Jurkat, Clone E6-1 (cell line): Measurements from ENCODE around the gene RAN.
"Not testable (repeated sequence)": the region's sequence is repeated elsewhere in the genome, so short reads cannot be mapped to it uniquely, and the experiment has no call there.

Experiments
- DNase-seq: peaks from one replicate; pipeline ENCODE4 v3.0.0-alpha.2; 2011; ENCODE audit warnings: low read depth, low spot score
- H3K4me3 ChIP-seq: 2 replicates; pipeline ENCODE4 v1.5.1; 2011; ENCODE audit warnings: mild to moderate bottlenecking, low read length, control low read depth, moderate library complexity

The RAN gene

DNA sequence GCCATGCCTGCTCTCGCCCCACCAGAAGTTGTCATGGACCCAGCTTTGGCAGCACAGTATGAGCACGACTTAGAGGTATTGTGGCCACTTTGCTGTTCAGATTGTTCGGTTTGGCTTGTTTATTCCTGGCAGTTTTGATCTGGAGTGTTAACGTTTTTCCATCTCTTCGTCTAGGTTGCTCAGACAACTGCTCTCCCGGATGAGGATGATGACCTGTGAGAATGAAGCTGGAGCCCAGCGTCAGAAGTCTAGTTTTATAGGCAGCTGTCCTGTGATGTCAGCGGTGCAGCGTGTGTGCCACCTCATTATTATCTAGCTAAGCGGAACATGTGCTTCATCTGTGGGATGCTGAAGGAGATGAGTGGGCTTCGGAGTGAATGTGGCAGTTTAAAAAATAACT is 3.8 kb downstream of the RAN start:
- H3K4me3 ChIP-seq, DNase-seq: not testable (repeated sequence)

DNA sequence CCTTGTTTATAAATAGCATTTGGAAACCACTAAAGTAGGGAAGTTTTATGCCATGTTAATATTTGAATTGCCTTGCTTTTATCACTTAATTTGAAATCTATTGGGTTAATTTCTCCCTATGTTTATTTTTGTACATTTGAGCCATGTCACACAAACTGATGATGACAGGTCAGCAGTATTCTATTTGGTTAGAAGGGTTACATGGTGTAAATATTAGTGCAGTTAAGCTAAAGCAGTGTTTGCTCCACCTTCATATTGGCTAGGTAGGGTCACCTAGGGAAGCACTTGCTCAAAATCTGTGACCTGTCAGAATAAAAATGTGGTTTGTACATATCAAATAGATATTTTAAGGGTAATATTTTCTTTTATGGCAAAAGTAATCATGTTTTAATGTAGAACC is 4.4 kb downstream of the RAN start:
- H3K4me3 ChIP-seq: no peak overlapping the region
- DNase-seq: no peak

DNA sequence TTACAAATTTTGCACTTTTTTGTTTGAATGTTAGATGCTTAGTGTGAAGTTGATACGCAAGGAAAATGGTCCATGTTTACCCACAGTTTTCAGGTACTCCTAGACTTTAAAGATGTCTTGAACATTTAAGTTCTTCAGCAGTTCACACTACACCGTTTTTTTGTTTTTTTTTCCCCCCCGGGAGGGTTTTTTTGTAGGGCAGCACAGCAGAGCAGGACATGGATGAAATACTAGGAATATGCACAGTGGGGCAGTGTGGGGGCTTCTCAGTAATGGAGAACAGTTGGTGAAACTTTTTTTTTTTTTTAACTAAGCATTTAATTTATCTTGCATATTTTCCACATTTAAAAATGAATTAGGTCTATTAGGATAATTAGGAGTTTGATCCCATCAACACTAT is 4.9 kb downstream of the RAN start:
- H3K4me3 ChIP-seq: no peak overlapping the region
- DNase-seq: no peak

DNA sequence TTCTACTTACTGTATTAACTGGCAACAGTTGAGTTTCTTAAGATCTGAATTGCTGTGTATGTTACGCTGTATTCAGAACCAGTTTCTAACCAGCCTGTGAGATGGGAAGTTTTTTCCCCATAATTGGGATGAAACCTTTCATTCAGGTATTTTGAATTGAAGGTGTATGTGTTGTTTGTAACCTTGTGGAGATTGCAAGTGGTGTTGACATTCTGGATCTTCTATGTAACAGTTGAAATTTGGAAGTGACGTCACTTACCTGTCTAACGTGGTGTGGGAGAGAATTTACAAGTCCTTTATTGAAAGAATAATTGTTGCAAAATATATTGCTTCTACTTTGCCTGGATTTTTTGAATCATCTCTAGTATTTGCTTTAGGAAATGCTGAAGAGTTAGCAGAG is 5.5 kb downstream of the RAN start:
- no peak overlapping the region for H3K4me3 ChIP-seq
- no peak for DNase-seq

DNA sequence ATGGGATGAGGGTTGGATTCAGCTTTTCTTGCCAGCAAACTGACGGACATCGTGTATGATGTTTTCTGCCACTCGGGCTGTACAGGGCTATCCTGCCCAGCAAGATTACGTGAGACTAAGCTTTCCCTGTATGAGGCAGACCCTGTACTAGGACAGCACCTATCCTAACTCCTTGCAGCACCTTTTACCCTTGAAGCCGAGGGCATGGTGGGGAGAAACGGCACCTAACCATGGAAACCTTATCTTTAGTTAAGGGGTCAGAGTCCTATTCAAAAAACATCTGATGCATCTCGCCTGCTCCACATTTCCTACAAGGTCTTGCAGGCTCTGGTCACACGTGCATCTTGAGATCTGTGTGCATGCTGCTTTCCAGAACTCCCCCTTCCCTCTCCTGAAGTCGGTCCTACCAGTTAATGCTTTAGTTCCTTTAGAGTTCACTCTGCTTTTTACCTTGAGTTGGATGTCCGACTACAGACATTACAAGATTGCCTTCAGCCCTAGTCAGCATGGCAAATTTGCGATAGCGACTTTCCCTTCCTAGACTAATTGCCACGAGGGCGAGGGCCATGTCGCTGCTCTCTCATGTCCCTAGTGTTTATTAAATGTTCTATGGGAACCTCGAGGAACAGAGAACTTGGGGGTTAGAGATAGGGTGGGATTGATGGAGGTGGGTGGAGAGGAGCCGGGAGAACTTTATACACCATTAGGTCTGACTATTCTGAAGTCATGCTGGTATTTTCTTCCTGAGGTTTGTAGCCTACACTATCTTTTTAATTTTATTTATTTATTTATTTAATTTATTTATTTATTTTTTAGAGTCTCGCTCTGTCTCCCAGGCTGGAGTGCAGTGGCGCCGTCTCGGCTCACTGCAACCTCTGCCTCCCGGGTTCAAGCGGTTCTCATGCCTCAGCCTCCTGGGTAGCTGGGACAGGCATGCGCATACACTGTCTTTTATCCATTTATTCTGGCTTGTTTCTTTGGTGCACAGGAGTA is 6.6 kb downstream of the RAN start:
- DNase-seq: no peak
- H3K4me3 ChIP-seq: no peak overlapping the region

DNA sequence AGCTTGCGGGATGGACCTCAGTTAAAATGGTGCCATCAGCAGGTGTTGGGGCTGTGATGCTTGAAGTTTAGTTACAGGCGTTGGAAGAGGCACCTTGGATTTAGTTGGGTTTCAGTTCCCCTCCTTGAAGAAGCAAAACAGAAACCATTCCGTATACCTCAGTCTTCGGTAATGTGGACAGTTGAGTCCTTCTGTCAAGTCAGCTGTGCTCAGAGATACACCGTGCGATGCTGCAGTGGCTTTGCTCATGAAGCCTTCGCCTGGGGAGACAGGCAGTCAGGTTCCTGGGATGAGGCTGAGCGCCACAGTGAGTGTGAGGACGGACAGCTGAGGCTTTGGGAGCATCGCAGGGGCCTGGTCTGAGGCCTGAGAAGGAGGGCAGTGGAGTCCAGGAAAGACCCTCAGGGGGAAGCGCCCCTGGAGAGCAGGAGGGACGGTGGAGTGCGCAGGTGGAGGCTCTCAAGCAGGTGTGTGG is 7.4 kb downstream of the RAN start:
- no peak overlapping the region for H3K4me3 ChIP-seq
- no peak for DNase-seq

DNA sequence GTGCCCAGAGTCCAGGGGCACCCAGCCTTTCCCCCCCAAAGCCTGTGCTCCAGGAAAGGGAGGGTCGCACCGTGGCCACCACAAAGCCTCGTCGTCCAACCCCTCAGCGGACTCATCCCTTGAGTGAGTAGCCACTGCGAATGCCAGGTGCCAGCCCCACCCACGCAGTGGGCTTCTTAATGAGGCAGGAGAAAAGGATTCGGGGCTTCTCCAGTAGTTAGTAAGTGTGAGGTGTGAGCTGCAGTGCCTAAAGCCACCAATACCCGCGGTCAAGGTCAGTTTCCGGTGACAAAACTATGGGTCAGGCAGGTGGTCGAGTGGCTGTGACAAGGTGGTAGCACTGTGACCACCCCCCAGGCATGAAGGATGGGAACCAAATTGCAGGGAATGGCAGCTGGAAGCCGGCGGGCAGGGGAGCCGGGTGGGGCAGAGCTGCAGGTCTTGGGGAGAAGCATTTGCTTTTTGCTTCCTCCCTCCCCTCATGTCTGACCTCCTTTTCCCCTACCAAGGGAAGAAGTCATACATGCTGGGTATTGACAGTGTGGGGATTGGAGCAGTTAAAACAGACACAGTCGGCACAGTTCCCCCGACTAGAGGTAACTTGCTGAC is 8.0 kb downstream of the RAN start:
- H3K4me3 ChIP-seq: no peak overlapping the region
- no peak for DNase-seq

DNA sequence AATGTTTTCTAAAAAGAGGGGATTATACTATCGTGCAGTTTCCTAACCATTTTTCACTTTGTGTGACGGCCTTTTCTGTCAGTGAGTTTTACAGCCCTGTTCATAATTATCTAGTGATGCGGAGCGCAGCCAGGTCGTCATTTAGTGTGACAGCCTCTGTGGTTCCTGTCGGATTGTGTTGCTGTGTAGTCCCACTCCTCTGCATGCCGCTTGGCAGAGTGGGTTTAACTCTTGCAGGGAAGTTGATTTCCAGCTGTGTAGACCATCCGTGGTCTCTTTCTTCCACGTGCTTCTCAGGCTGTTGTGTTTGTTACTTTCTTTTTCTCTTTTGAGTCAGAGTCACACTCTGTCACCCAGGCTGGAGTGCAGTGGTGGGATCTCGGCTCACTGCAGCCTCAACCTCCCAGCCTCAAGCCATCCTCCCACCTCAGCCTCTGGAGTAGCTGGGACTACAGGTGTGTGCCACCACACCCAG is 8.6 kb downstream of the RAN start:
- no peak overlapping the region for H3K4me3 ChIP-seq

DNA sequence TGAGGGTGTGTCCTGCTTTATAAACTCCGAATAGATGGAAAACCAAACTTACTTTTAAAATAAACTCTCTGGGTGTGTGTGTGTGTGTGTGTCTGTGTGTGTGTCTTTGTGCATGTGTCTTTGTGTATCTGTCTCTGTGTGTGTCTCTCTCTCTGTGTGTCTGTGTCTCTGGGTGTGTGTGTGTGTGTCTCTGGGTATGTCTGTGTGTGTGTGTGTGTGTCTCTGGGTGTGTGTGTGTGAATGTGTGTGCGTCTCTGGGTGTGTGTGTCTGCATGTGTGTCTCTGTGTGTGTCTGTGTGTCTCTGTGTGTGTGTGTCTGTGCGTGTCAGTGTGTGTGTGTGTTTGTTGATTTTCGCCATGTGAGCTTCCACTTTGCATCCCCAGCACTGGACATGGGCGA is 9.2 kb downstream of the RAN start:
- no peak overlapping the region for H3K4me3 ChIP-seq
- DNase-seq: no peak

More for the DNA sequence above, 8.6 kb downstream of the RAN start:
- DNase-seq: no peak

DNA sequence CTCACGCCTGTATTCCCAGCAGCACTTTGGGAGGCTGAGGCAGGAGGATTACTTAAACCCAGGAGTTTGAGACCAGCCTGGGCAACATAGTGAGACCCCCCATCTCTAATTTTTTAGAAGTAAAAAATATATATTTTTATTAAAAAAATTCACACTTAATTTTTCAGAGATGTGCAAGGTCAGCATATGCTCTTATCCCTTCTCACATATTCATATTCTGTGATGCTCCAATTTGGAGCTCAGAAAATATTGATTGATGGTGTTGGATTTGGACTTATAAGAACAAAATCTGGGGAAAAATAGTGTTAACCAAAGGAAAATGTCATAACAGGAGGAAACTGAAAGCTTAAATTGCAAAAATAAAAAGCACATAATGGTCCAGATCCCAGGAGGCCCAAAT is 9.7 kb downstream of the RAN start:
- no peak for DNase-seq
- no peak overlapping the region for H3K4me3 ChIP-seq

DNA sequence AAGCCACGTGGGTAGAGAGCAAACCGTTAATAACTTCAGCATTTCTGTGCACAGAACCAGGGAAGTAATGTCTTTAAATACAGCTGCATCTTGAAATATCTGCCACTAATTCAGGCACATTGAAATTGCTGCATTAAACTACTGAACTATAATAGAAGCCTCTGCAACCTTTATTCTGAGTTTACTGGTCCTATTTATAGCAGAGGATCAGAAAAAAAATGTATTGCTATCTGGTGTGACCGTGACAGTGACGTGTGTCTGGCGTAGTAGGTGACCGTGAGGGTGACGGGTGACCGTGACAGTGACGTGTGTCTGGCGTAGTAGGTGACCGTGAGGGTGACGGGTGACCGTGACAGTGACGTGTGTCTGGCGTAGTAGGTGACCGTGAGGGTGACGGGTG is 15.3 kb downstream of the RAN start:
- not testable (repeated sequence) for DNase-seq, H3K4me3 ChIP-seq

DNA sequence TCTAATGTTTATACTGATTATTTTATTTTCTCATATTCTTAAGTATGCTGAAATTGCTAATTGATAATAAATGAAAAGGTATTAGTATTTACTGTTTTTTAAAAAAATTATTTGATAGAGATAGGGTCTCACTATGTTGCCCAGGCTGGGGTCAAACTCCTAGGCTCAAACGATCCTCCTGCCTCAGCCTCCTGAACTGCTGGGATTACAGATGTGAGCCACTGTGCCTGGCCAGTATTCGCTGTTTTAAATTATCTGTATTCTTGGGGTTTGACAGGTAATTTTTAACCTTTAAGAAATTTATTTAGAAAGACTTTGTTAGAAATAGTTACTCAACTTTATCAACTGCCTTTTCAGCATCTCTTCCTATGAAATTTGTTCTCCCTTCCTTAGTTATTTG is 32.2 kb downstream of the RAN start:
- no peak for DNase-seq
- H3K4me3 ChIP-seq: no peak overlapping the region

DNA sequence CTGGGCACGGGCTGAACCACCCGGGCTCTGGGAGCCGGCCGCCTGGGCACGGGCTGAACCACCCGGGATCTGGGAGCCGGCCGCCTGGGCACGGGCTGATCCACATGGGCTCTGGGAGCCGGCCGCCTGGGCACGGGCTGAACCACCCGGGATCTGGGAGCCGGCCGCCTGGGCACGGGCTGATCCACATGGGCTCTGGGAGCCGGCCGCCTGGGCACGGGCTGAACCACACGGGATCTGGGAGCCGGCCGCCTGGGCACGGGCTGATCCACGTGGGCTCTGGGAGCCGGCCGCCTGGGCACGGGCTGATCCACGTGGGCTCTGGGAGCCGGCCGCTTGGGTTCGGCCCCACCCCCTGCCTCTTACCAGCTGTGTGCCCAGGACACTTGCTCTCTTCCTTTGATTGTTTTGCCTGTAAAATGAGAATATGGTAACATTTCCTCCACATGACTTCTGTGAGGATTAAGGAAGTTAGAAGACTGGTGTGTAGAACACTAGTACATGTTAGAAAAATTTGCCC is 33.1 kb downstream of the RAN start:
- not testable (repeated sequence) for H3K4me3 ChIP-seq, DNase-seq

DNA sequence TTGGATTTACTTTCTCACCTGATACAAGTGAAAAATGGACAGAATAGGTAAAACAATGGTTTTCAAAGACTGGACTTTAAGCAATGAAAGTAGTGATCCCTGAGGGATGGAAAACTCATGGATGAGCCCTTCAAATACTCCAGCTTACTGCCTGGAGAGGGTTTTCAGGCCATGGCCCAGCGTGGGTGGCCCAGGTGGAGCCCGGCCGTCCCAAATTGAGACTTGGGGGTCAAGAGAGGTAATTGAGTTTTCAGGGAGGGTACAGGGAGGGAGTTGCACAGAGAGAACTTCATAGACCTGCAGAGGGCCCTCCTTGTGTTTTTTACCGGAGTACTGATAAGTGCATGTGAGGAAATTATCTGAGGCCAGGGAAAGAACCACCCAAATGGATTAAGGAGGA is 37.2 kb downstream of the RAN start:
- DNase-seq: no peak

DNA sequence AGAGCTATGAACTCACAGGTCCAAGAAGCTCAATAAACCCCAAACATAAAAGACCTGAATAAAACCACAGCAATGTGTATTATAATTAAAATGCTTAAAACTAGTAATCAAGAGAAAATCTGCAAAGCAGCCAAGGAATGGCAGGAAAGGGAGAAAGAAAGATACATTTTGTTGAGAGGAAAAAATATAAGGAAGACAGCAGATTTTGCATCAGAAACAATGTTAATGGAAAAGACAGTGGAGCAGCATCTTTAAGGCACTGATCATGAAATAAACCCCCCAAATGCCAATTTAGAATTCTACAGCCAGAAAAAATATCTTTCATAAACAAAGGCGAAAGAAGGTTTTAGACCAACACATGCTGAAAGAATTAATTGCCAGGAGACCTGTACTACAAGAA is 39.3 kb downstream of the RAN start:
- no peak for DNase-seq
- H3K4me3 ChIP-seq: no peak overlapping the region

More for the DNA sequence above, 37.2 kb downstream of the RAN start:
- H3K4me3 ChIP-seq: no peak overlapping the region

DNA sequence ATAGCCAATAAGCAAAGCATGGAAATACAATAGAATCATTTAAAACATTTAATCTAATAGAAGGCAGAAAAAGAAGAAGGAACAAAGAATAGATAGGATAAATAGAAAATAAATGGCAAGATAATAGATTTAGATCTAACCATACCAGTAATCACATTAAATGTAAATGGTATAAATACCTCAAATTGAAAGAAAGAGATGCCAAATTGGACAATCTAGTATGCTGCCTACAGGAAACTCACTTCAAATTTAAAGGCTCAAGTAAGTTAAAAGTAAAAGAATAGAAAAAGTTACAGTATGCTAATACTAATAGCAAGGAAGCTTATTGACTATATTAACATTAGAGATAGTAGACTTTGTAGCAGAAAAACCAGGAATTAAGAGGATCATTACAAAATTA is 40.1 kb downstream of the RAN start:
- H3K4me3 ChIP-seq: no peak overlapping the region
- no peak for DNase-seq

DNA sequence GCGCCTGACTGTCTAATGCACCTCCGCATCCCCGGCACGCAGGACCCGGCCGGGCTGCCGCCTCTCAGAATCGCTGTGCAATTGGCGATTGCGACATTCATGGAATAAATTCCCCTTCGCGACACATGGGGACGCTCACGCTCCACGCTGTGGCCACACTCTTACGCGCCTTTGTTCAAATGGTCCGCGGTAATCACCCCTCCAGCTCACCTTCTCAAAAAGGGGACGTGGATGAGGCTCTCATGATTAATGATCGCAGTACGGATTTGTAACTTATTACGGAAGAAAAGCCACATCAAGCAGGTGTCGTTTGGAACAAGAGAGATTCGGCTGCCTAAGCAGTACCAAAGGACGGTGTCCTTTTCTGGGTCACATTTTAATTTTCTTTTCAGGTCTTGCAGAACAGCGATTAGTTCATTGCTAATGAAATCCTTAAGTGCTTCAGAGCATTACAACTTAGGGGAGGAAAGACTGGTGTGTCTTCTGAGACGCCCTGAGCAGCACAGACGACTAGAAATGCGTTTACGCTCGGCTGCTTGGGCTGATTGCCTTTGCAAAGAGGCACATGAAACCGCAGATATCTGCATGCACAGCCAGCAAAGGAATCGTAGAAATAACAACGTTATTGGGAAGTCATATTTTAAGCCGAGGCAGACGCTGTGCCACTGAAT is 44.5 kb downstream of the RAN start:
- DNase-seq: no peak
- H3K4me3 ChIP-seq: no peak overlapping the region

DNA sequence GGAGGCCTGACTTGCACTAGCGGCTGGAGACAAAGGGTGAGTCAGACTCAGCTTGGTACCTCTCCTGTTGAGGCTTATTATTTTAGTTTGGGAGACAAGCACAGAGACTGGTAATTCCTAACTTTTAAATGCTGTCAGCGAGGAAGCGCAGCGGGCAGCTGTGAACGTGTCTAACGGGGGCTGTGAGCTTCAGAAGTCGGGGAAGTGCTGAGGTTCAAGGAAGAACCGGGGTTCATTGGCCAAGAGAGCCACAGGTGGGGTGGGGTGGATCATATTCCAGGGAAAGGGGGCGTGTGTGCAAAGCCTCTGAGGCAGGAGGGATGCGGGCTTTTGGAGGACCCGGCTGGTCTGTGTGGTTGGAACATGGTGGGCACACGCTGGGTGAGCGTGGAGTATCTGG is 45.7 kb downstream of the RAN start:
- DNase-seq: no peak
- no peak overlapping the region for H3K4me3 ChIP-seq

DNA sequence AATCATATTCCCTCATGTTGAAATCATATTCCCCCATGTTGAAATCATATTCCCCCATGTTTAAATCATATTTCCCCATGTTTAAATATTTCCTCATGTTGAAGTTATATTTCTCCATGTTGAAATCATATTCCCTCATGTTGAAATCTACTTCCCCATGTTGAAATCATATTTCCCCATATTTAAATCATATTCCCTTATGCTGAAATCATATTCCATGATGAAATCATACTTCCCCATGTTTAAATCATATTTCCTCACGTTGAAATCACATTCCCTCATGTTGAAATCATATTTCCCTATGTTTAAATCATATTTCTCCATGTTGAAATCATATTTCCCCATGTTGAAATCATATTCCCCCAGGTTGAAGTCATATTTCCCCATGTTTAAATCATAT is 47.2 kb downstream of the RAN start:
- no peak overlapping the region for H3K4me3 ChIP-seq
- no peak for DNase-seq
